Neural cell (in vitro differentiated cells): ENCODE data around the gene EIF1AD. TPM values are rescaled to one million over a fixed set of nuclear protein-coding genes. Genes with fewer than 3 reads are reported as not detected.

Experiments used
- H2AFZ ChIP-seq: fragments of 200-600, 300-800 bp; sonication (generic), shearing (Covaris generic); 2 replicates; pipeline ENCODE4 v1.6.0; 2014; ENCODE audit warnings: low read depth, mild to moderate bottlenecking, antibody characterized with exemption, low read length, moderate library complexity
- H3F3A ChIP-seq: fragments of 200-600 bp; shearing (Covaris generic); 2 replicates; pipeline ENCODE4 v1.6.1; 2016; ENCODE audit warnings: mild to moderate bottlenecking, moderate library complexity, mixed read lengths, antibody characterized with exemption, low read length; ENCODE audit not compliant: insufficient read depth, poor library complexity, severe bottlenecking
- H3K27ac ChIP-seq: fragments of 200-600, 300-800 bp; sonication (generic), shearing (Covaris generic); 2 replicates; pipeline ENCODE4 v1.5.1; 2014; ENCODE audit warnings: mild to moderate bottlenecking, low read length, moderate library complexity
- H3K27me3 ChIP-seq: fragments of 300-800, 200-600 bp; sonication (generic), shearing (Covaris generic); 2 replicates; pipeline ENCODE4 v1.6.0; 2014; ENCODE audit warnings: mild to moderate bottlenecking, low read depth, low read length, moderate library complexity; ENCODE audit not compliant: insufficient read depth
- H3K36me3 ChIP-seq: fragments of 300-800, 200-600 bp; sonication (generic), shearing (Covaris generic); 2 replicates; pipeline ENCODE4 v1.5.1; 2014; ENCODE audit warnings: mild to moderate bottlenecking, antibody characterized with exemption, low read length, moderate library complexity; ENCODE audit not compliant: insufficient read depth
- H3K4me2 ChIP-seq: fragments of 300-800, 200-600 bp; sonication (generic), shearing (Covaris generic); 2 replicates; pipeline ENCODE4 v1.6.0; 2014; ENCODE audit warnings: mild to moderate bottlenecking, low read length
- H3K4me3 ChIP-seq: fragments of 300-800, 200-600 bp; sonication (generic), shearing (Covaris generic); 2 replicates; pipeline ENCODE4 v1.5.1; 2014; ENCODE audit warnings: mild to moderate bottlenecking, low read length, moderate library complexity
- H3K79me2 ChIP-seq: fragments of 200-600 bp; shearing (Covaris generic); replicated peaks from 2 replicates; pipeline ENCODE4 v1.6.0; 2014; ENCODE audit warnings: mild to moderate bottlenecking, low read length, moderate library complexity; ENCODE audit not compliant: insufficient read depth
- H3K9ac ChIP-seq: fragments of 300-800, 200-600 bp; sonication (generic), shearing (Covaris generic); 2 replicates; pipeline ENCODE4 v1.6.1; 2016; ENCODE audit warnings: mild to moderate bottlenecking, low read length, mixed read lengths
- H3K9me2 ChIP-seq: fragments of 200-600 bp; shearing (Covaris generic); 2 replicates; pipeline ENCODE4 v1.6.1; 2016; ENCODE audit warnings: mild to moderate bottlenecking, low read length, mixed read lengths; ENCODE audit not compliant: insufficient read depth
- H3K9me3 ChIP-seq: fragments of 200-600, 300-800 bp; sonication (generic), shearing (Covaris generic); 2 replicates; pipeline ENCODE4 v1.6.1; 2016; ENCODE audit warnings: mild to moderate bottlenecking, mixed run types, low read length, moderate library complexity, mixed read lengths
- H4K20me1 ChIP-seq: fragments of 200-600 bp; shearing (Covaris generic); 2 replicates; pipeline ENCODE4 v1.6.1; 2016; ENCODE audit warnings: mild to moderate bottlenecking, mixed run types; ENCODE audit not compliant: insufficient read depth
- EP300 ChIP-seq: fragments of 450-650 bp; conservative IDR thresholded peaks from 2 replicates; pipeline ENCODE4 v1.6.1; 2014; ENCODE audit warnings: antibody characterized with exemption, mild to moderate bottlenecking, moderate library complexity; ENCODE audit not compliant: poor library complexity, severe bottlenecking
- EZH2 ChIP-seq: fragments of 200-600, 300-800 bp; shearing (Covaris generic), sonication (generic); IDR thresholded peaks from 2 replicates; pipeline ENCODE4 v1.6.1; 2014; ENCODE audit warnings: antibody characterized with exemption, low read length, borderline replicate concordance, mild to moderate bottlenecking; ENCODE audit not compliant: insufficient read depth, poor library complexity, severe bottlenecking
- MXI1 ChIP-seq: fragments of 450-650 bp; conservative IDR thresholded peaks from 2 replicates; pipeline ENCODE4 v1.6.1; 2014; ENCODE audit warnings: antibody characterized with exemption, mild to moderate bottlenecking; ENCODE audit not compliant: poor library complexity, severe bottlenecking
- POLR2AphosphoS5 ChIP-seq: IDR thresholded peaks from 2 replicates; pipeline ENCODE4 v1.6.1; 2012
- RAD21 ChIP-seq: fragments of 450-650 bp; conservative IDR thresholded peaks from 2 replicates; pipeline ENCODE4 v1.6.1; 2014; ENCODE audit warnings: antibody characterized with exemption, mild to moderate bottlenecking, moderate library complexity
- SMC3 ChIP-seq: fragments of 450-650 bp; conservative IDR thresholded peaks from 2 replicates; pipeline ENCODE4 v1.6.1; 2014; ENCODE audit warnings: antibody characterized with exemption, mild to moderate bottlenecking, moderate library complexity; ENCODE audit not compliant: poor library complexity
- TAF1 ChIP-seq: IDR thresholded peaks from 2 replicates; pipeline ENCODE4 v1.6.1; 2012; ENCODE audit warnings: low read depth
- polyA plus RNA-seq: library from polyadenylated mRNA; depleted of rRNA; stranded (reverse); fragments of >200 nt; gene quantifications from 2 replicates; pipeline ENCODE4 v1.2.3, GENCODE V29; 2014
- TF ChIP-seq, protein P1 (sequence below): fragments of 450-650 bp; IDR thresholded peaks from 2 replicates; pipeline ENCODE4 v1.5.1; 2014; ENCODE audit warnings: antibody characterized with exemption, mild to moderate bottlenecking, moderate library complexity; ENCODE audit not compliant: poor library complexity, severe bottlenecking
- TF ChIP-seq, protein P2 (sequence below): IDR thresholded peaks from 2 replicates; pipeline ENCODE4 v1.6.1; 2012; ENCODE audit warnings: borderline replicate concordance

The EIF1AD gene
- polyA plus RNA-seq, 1 donor from 2014 or later = 34.9 TPM

GRCh38 chr11:65988791-65989592 lies 13.0 kb downstream of the EIF1AD start:
- no peaks in the 10 kb centered on the region for H4K20me1 ChIP-seq
- no peak overlapping the region for H3K27ac ChIP-seq
- H3K9me2 ChIP-seq = no peaks in the 10 kb centered on the region
- H3K27me3 ChIP-seq = no peaks in the 10 kb centered on the region
- H3K36me3 ChIP-seq = no peaks in the 10 kb centered on the region
- H2AFZ ChIP-seq = no peak overlapping the region
- no peak overlapping the region for H3K9ac ChIP-seq
- H3K9me3 ChIP-seq = no peaks in the 10 kb centered on the region
- H3K4me3 ChIP-seq = no peak overlapping the region
- H3K4me2 ChIP-seq = no peak overlapping the region
- H3F3A ChIP-seq = no peaks in the 10 kb centered on the region
- no peaks in the 10 kb centered on the region for H3K79me2 ChIP-seq
- peak; percentile 17 for TF ChIP-seq MXI1
- no peak for TF ChIP-seq EP300
- no peak for TF ChIP-seq TAF1
- peak; percentile 41 for TF ChIP-seq POLR2AphosphoS5
- TF ChIP-seq, protein P1, sequence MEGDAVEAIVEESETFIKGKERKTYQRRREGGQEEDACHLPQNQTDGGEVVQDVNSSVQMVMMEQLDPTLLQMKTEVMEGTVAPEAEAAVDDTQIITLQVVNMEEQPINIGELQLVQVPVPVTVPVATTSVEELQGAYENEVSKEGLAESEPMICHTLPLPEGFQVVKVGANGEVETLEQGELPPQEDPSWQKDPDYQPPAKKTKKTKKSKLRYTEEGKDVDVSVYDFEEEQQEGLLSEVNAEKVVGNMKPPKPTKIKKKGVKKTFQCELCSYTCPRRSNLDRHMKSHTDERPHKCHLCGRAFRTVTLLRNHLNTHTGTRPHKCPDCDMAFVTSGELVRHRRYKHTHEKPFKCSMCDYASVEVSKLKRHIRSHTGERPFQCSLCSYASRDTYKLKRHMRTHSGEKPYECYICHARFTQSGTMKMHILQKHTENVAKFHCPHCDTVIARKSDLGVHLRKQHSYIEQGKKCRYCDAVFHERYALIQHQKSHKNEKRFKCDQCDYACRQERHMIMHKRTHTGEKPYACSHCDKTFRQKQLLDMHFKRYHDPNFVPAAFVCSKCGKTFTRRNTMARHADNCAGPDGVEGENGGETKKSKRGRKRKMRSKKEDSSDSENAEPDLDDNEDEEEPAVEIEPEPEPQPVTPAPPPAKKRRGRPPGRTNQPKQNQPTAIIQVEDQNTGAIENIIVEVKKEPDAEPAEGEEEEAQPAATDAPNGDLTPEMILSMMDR = peak; percentile 100
- TF ChIP-seq SMC3 = peak; percentile 96
- TF ChIP-seq RAD21 = peak; percentile 99
- TF ChIP-seq, protein P2, sequence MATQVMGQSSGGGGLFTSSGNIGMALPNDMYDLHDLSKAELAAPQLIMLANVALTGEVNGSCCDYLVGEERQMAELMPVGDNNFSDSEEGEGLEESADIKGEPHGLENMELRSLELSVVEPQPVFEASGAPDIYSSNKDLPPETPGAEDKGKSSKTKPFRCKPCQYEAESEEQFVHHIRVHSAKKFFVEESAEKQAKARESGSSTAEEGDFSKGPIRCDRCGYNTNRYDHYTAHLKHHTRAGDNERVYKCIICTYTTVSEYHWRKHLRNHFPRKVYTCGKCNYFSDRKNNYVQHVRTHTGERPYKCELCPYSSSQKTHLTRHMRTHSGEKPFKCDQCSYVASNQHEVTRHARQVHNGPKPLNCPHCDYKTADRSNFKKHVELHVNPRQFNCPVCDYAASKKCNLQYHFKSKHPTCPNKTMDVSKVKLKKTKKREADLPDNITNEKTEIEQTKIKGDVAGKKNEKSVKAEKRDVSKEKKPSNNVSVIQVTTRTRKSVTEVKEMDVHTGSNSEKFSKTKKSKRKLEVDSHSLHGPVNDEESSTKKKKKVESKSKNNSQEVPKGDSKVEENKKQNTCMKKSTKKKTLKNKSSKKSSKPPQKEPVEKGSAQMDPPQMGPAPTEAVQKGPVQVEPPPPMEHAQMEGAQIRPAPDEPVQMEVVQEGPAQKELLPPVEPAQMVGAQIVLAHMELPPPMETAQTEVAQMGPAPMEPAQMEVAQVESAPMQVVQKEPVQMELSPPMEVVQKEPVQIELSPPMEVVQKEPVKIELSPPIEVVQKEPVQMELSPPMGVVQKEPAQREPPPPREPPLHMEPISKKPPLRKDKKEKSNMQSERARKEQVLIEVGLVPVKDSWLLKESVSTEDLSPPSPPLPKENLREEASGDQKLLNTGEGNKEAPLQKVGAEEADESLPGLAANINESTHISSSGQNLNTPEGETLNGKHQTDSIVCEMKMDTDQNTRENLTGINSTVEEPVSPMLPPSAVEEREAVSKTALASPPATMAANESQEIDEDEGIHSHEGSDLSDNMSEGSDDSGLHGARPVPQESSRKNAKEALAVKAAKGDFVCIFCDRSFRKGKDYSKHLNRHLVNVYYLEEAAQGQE = no peak

GRCh38 chr11:65987336-65987735 lies 14.6 kb downstream of the EIF1AD start:
- Histone ChIP-seq H4K20me1 (no peaks in the 10 kb centered on the region), H3K79me2 (no peaks in the 10 kb centered on the region), H3K27ac (no peak overlapping the region), H3K27me3 (no peaks in the 10 kb centered on the region), H3K9me2 (no peaks in the 10 kb centered on the region), H3K4me2 (no peak overlapping the region), H3K9ac (no peak overlapping the region), H3K9me3 (no peaks in the 10 kb centered on the region), H3K4me3 (no peak overlapping the region), H3K36me3 (no peaks in the 10 kb centered on the region), H3F3A (no peaks in the 10 kb centered on the region), H2AFZ (no peak overlapping the region)
- TF ChIP-seq POLR2AphosphoS5 (no peak), RAD21 (no peak), EZH2 (no peak), SMC3 (no peak), TAF1 (no peak), EP300 (no peak)
- TF ChIP-seq, protein P2 = no peak
- TF ChIP-seq, protein P1 = no peak
